Body of pancreas (tissue), 4 donors: ENCODE data around the gene NDUFV3.

Experiments used
- POLR2A ChIP-seq, 3 donors: fragments of 450-650 bp; IDR thresholded peaks; one replicate each; pipeline ENCODE4 v1.6.1; 2016; ENCODE audit warnings: antibody characterized with exemption in 3 of 3, mild to moderate bottlenecking in 2 of 3
- TF ChIP-seq, protein P1 (sequence below), 7 experiments: fragments of 450-650 bp in 4 of 7; fragments of 200-600 bp in 3 of 7; sonication (generic) in 3 of 7; IDR thresholded peaks; one replicate each; pipeline ENCODE4 v1.5.1; 2016 to 2019; ENCODE audit warnings: antibody characterized with exemption in 7 of 7

DNA sequence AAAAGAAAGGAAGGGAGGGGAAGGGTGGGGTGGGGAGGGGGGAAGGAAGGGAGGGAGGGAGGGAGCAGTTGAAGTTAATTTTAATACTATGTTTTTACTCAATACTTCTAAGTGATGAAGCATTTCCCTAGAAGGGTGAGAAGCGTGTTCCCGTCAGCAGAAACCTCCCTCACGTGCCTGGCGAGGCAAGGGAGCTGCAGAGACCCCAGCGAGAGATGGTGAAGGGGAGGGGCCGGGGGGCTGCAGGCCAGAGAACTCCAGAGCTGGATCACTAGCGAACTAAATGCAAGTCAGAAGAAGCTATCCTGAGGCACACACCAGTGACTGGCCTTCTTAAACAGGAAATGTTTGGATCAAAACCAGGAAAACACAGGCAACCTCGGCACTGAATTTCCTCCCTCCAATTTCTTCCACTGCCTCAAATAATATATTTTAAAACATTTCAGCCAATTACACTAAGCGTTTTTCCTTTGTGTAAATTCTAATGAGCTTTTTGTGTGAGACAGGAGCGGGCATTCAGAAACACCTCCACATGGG is 31.7 kb upstream of the NDUFV3 start:
- TF ChIP-seq, protein P1, sequence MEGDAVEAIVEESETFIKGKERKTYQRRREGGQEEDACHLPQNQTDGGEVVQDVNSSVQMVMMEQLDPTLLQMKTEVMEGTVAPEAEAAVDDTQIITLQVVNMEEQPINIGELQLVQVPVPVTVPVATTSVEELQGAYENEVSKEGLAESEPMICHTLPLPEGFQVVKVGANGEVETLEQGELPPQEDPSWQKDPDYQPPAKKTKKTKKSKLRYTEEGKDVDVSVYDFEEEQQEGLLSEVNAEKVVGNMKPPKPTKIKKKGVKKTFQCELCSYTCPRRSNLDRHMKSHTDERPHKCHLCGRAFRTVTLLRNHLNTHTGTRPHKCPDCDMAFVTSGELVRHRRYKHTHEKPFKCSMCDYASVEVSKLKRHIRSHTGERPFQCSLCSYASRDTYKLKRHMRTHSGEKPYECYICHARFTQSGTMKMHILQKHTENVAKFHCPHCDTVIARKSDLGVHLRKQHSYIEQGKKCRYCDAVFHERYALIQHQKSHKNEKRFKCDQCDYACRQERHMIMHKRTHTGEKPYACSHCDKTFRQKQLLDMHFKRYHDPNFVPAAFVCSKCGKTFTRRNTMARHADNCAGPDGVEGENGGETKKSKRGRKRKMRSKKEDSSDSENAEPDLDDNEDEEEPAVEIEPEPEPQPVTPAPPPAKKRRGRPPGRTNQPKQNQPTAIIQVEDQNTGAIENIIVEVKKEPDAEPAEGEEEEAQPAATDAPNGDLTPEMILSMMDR (IDR thresholded peaks at IDR 0.05), result no peak
- TF ChIP-seq POLR2A (IDR thresholded peaks at IDR 0.05), result no peak
